ENCODE results near the gene ESCO1.
"Not testable (repeated sequence)": the region's sequence is repeated elsewhere in the genome, so short reads cannot be mapped to it uniquely, and the experiment has no call there.

The ESCO1 gene, protein sequence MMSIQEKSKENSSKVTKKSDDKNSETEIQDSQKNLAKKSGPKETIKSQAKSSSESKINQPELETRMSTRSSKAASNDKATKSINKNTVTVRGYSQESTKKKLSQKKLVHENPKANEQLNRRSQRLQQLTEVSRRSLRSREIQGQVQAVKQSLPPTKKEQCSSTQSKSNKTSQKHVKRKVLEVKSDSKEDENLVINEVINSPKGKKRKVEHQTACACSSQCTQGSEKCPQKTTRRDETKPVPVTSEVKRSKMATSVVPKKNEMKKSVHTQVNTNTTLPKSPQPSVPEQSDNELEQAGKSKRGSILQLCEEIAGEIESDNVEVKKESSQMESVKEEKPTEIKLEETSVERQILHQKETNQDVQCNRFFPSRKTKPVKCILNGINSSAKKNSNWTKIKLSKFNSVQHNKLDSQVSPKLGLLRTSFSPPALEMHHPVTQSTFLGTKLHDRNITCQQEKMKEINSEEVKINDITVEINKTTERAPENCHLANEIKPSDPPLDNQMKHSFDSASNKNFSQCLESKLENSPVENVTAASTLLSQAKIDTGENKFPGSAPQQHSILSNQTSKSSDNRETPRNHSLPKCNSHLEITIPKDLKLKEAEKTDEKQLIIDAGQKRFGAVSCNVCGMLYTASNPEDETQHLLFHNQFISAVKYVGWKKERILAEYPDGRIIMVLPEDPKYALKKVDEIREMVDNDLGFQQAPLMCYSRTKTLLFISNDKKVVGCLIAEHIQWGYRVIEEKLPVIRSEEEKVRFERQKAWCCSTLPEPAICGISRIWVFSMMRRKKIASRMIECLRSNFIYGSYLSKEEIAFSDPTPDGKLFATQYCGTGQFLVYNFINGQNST

DNA sequence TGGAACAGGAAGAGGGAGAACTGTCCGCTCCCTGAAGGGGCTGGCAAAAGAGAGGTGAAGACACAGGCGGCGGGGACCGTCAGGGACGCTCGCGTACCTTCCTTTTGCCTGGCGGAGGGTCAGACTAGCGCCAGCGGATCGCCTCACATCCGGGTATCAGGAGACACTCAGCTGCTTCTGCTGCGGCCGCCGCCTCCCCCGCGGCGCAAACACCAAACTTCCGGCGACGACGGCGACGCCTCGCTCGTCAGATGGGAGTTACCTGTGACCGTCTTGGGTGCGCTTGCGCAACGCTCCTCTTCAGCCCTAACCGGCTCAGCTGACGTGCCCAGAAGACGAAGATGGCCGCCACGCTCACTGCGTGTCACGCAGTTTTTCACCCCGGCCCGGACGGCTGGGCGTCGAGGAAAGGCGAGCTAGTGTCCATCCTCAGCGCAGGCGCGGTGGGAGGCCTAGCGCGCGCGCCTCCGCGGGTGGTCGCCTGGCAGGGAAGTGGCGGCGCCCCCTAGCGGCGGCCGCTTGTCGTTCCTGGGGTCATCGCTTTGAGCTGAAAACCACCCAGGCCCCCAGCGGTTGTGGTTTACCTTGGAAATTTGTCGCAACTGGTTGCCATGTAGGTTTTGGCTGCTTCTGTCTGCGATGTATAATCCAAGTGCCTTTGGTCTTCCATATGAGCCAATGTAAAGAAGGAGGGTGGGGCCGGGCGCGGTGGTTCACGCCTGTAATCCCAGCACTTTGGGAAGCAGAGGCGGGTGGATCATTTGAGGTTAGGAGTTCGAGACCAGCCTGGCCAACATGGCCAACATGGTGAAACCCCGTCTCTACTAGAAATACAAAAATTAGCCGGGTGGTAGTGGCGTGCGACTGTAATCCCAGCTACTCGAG is at the start of gene ESCO1:
ESCO1 (minus strand) TSS at position 179 of the 885 bp plus-strand sequence. CDS start 25,861 bp downstream, outside the sequence.
- H3K36me3 Mint-ChIP-seq (ENCODE audit: low read depth): peaks cover 9% of the 10 kb centered on the region
- H3K4me3 Mint-ChIP-seq: peak within 1 kb of the TSS; percentile 94 to 99 (median 95)
- peak within 1 kb of the TSS; percentile 97 to 100 (median 99) for H3K27ac Mint-ChIP-seq
- peaks cover 15% of the 10 kb centered on the region for H3K4me1 Mint-ChIP-seq
- TF ChIP-seq, protein P1, sequence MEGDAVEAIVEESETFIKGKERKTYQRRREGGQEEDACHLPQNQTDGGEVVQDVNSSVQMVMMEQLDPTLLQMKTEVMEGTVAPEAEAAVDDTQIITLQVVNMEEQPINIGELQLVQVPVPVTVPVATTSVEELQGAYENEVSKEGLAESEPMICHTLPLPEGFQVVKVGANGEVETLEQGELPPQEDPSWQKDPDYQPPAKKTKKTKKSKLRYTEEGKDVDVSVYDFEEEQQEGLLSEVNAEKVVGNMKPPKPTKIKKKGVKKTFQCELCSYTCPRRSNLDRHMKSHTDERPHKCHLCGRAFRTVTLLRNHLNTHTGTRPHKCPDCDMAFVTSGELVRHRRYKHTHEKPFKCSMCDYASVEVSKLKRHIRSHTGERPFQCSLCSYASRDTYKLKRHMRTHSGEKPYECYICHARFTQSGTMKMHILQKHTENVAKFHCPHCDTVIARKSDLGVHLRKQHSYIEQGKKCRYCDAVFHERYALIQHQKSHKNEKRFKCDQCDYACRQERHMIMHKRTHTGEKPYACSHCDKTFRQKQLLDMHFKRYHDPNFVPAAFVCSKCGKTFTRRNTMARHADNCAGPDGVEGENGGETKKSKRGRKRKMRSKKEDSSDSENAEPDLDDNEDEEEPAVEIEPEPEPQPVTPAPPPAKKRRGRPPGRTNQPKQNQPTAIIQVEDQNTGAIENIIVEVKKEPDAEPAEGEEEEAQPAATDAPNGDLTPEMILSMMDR (IDR thresholded peaks at IDR 0.05; ENCODE audit: unreplicated experiment in 3 of 3): peak; percentile 98
- H3K27me3 Mint-ChIP-seq (ENCODE audit: low read depth): no peaks in the 10 kb centered on the region
- no peaks in the 10 kb centered on the region for H3K9me3 Mint-ChIP-seq

DNA sequence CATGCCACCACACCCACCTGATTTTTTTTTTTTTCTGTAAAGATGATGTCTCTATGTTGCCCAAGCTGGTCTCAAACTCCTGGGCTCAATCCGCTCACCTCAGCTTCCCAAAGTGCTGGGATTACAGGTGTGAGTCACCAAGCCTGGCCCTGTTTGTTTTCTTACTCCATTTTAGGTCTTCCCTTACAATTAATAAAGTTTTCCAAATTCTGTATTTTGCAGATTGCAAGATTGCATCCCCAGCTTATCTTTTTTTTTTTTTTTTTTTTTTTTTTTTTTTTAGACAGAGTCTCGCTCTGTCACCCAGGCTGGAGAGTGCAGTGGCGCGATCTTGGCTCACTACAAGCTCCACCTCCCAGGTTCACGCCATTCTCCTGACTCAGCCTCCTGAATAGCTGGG is 39.9 kb upstream of the ESCO1 start:
- not testable (repeated sequence) for H3K4me1 Mint-ChIP-seq; H3K27me3 Mint-ChIP-seq (ENCODE audit: low read depth); H3K27ac Mint-ChIP-seq; H3K36me3 Mint-ChIP-seq (ENCODE audit: low read depth); H3K9me3 Mint-ChIP-seq; H3K4me3 Mint-ChIP-seq

DNA sequence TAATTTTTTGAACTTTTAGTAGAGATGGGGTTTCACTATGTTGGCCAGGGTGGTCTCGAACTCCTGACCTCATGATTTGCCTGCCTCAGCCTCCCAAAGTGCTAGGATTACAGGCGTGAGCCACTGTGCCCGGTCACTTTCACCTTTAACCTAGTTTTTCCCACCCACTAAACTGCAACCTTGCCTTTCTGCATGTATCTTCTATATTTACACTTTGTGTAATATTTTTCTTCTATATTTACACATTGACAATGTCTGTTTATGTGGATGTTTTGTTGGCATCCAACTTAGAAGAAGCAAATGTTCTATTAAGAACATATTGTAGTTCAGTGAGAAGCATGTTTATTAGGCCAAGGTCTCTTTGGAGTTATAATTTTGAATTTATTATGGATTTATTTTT is 38.3 kb upstream of the ESCO1 start:
- no peaks in the 10 kb centered on the region for H3K4me1 Mint-ChIP-seq
- no peak overlapping the region for H3K4me3 Mint-ChIP-seq
- peaks cover 16% of the 10 kb centered on the region for H3K36me3 Mint-ChIP-seq (ENCODE audit: low read depth)
- no peaks in the 10 kb centered on the region for H3K9me3 Mint-ChIP-seq
- no peak overlapping the region for H3K27ac Mint-ChIP-seq
- TF ChIP-seq, protein P1 (IDR thresholded peaks at IDR 0.05; ENCODE audit: unreplicated experiment in 3 of 3): no peak
- H3K27me3 Mint-ChIP-seq (ENCODE audit: low read depth): no peaks in the 10 kb centered on the region

DNA sequence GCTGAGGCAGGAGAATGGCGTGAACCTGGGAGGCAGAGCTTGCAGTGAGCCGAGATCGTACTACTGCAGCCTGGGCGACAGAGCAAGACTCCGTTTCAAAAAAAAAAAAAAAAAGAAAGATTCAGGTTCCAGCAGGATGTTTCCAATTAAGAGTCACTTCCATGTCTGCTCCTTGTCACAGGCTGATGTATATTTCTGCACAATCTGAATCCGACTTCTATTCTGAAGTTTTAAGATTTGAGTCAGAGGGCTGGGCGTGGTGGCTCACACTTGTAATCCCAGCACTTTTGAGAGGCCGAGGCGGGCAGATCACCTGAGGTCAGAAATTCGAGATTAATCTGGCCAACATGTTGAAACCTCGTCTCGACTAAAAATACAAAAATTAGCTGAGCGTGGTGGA is 36.3 kb upstream of the ESCO1 start:
- H3K4me1 Mint-ChIP-seq: no peaks in the 10 kb centered on the region

DNA sequence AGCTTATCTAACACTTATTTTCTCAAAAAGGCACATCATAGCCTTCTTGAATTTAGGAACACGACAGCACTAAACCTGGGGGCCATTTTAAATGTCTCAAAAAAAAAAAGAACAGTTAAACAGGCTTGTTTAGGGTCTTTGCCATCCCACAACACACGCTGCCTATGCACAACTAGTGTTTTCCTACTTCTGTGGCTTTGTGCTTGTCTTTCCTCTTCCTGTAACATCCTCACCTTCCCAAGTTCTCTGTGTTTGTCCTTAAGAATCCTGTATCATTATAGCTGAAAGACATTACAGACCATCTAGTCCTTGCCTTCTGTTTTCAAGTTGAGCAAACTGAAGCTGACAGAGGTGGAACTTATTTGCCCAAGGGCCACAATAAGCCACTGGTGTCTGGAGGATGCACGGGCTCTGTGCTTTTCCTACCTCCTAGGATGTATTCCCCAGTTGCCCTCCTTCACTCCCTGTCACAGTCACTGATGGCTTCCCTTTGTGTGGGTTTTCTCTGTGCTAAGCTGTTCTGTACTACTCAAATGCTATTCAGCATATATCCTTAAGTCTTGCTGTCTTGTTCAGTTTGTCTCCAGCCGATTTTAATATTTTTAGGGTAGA is 34.2 kb upstream of the ESCO1 start:
- Mint-ChIP-seq H3K4me1 (no peaks in the 10 kb centered on the region), H3K9me3 (no peaks in the 10 kb centered on the region), H3K27ac (no peak overlapping the region), H3K4me3 (no peak overlapping the region), H3K36me3 (ENCODE audit: low read depth) (peaks cover 34% of the 10 kb centered on the region), H3K27me3 (ENCODE audit: low read depth) (no peaks in the 10 kb centered on the region)
- TF ChIP-seq, protein P1 (IDR thresholded peaks at IDR 0.05; ENCODE audit: unreplicated experiment in 3 of 3): no peak

More for the DNA sequence above, 36.3 kb upstream of the ESCO1 start:
- Mint-ChIP-seq H3K9me3 (no peaks in the 10 kb centered on the region), H3K4me3 (no peak overlapping the region), H3K27me3 (ENCODE audit: low read depth) (no peaks in the 10 kb centered on the region), H3K36me3 (ENCODE audit: low read depth) (peaks cover 19% of the 10 kb centered on the region), H3K27ac (no peak overlapping the region)
- TF ChIP-seq, protein P1 (IDR thresholded peaks at IDR 0.05; ENCODE audit: unreplicated experiment in 3 of 3): no peak
